ENCODE measurements around the gene DBT.
A peak's percentile ranks its signal among the peaks of the same experiment; 100 is the strongest.
"Not testable (repeated sequence)": the region's sequence is repeated elsewhere in the genome, so short reads cannot be mapped to it uniquely, and the experiment has no call there.

The DBT gene

DNA sequence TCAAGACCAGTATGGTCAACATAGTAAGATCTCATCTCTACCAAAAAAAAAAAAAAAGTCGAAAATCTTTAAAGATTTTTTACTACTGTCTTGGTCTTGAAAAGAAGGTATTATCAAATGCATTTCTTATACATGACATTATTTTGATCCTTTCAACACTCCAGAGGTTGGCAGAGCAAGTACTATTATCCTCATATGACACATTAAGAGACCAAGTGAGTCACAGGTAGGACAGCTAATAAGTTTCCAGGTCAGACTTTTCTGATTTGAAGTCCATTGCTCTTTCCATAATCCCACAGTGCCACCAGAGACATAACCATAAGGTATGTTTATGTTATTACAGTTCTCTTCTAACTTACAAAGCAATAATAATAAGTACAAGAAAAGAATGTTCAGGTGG, 15.2 kb downstream of the DBT start:
- ATAC-seq (ENCODE audit: low read depth): no peak
- no peak overlapping the region for H3K4me3 Mint-ChIP-seq
- peaks cover 25% of the 10 kb centered on the region for H3K36me3 Mint-ChIP-seq
- no peak overlapping the region for H3K27ac Mint-ChIP-seq
- no peaks in the 10 kb centered on the region for H3K27me3 Mint-ChIP-seq
- peaks cover 4% of the 10 kb centered on the region for H3K4me1 Mint-ChIP-seq
- no peak for DNase-seq (ENCODE audit: low spot score in 2 of 2)
- no peaks in the 10 kb centered on the region for H3K9me3 Mint-ChIP-seq

- not testable (repeated sequence) for H3K9me3 Mint-ChIP-seq; H3K4me1 Mint-ChIP-seq; H3K4me3 Mint-ChIP-seq; H3K27ac Mint-ChIP-seq; H3K27me3 Mint-ChIP-seq; ATAC-seq (ENCODE audit: low read depth); DNase-seq (ENCODE audit: low spot score in 2 of 2)
- peaks cover 22% of the 10 kb centered on the region for H3K36me3 Mint-ChIP-seq
Measured at GRCh38 chr1:100233566-100233965, 16.1 kb downstream of the DBT start.

DNA sequence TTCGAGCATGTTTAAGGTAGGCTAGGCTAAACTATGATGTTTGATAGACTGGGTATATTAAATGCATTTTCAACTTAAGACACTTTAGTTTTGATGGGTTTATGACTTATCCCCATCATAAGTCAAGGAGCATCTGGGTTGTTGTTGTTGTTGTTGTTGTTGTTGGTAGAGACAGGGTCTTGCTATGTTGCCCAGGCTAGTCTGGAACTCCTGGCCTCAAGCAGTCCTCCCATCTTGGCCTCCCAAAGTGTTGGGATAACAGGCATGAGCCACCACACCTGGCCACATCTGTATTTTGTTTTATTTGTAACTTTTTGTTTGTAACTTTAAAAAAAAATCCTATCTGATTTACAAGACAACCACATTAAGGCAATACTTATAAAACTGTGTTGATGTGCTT, 17.5 kb downstream of the DBT start:
- no peak for ATAC-seq (ENCODE audit: low read depth)
- H3K4me1 Mint-ChIP-seq: no peaks in the 10 kb centered on the region
- no peak for DNase-seq (ENCODE audit: low spot score in 2 of 2)
- H3K9me3 Mint-ChIP-seq: no peaks in the 10 kb centered on the region
- no peaks in the 10 kb centered on the region for H3K27me3 Mint-ChIP-seq
- H3K36me3 Mint-ChIP-seq: peaks cover 17% of the 10 kb centered on the region
- no peak overlapping the region for H3K4me3 Mint-ChIP-seq
- no peak overlapping the region for H3K27ac Mint-ChIP-seq

DNA sequence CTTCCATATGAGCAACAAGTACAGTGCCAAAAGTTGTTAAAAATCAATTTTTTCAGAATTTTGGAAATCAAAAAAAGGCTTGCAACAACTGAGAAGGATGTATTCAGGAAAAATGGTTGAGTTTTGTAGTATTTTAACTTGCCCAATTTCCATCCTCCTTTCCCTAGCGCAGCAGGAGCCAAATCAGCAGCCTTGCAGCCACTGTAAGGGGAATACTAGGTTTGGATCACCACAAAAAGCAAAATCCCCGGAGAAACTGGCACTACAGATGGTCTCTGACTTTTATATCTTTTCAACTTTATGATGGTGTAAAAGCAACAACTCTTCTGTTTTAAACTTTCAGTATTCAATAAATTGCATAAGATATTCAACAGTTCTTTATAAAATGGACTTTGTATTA, 17.9 kb downstream of the DBT start:
- H3K27ac Mint-ChIP-seq: no peak overlapping the region
- H3K27me3 Mint-ChIP-seq: no peaks in the 10 kb centered on the region
- H3K4me3 Mint-ChIP-seq: no peak overlapping the region
- peaks cover 17% of the 10 kb centered on the region for H3K36me3 Mint-ChIP-seq
- no peak for DNase-seq (ENCODE audit: low spot score in 2 of 2)
- no peak for ATAC-seq (ENCODE audit: low read depth)
- no peaks in the 10 kb centered on the region for H3K4me1 Mint-ChIP-seq
- no peaks in the 10 kb centered on the region for H3K9me3 Mint-ChIP-seq

DNA sequence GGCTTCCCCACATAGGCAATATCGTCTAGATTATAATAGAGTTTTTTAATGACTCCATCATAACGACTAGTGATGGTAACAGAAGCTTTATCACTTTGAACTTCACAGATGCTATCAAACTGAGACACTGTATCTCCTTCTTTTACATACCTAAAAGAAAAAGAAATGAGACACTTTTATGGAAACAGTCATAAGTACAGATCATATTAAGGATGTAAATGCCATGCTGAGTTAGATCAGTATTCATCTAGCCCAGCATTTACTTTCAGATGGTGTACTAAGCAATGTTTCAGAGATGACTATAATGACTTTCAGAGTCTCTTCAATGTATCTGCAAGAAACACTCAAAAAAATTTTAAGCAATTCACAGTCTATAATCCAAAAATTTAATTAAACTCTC, 18.9 kb downstream of the DBT start:
- ATAC-seq (ENCODE audit: low read depth): no peak
- H3K4me1 Mint-ChIP-seq: no peaks in the 10 kb centered on the region

GRCh38 chr1:100229681-100230443, 19.8 kb downstream of the DBT start:
- no peak overlapping the region for H3K4me3 Mint-ChIP-seq
- H3K27me3 Mint-ChIP-seq: no peaks in the 10 kb centered on the region
- ATAC-seq (ENCODE audit: low read depth) (no peak), DNase-seq (ENCODE audit: low spot score in 2 of 2) (no peak)
- H3K36me3 Mint-ChIP-seq: peaks cover 17% of the 10 kb centered on the region
- no peaks in the 10 kb centered on the region for H3K4me1 Mint-ChIP-seq
- H3K9me3 Mint-ChIP-seq: no peaks in the 10 kb centered on the region
- peak overlapping the region; percentile 51 for H3K27ac Mint-ChIP-seq

More for the DNA sequence above, 18.9 kb downstream of the DBT start:
- no peak overlapping the region for H3K4me3 Mint-ChIP-seq
- H3K36me3 Mint-ChIP-seq: peaks cover 17% of the 10 kb centered on the region
- H3K27me3 Mint-ChIP-seq: no peaks in the 10 kb centered on the region
- H3K9me3 Mint-ChIP-seq: no peaks in the 10 kb centered on the region
- H3K27ac Mint-ChIP-seq: peak overlapping the region; percentile 51
- DNase-seq (ENCODE audit: low spot score in 2 of 2): no peak

- H3K36me3 Mint-ChIP-seq: peaks cover 5% of the 10 kb centered on the region
- ATAC-seq (ENCODE audit: low read depth) (no peak), DNase-seq (ENCODE audit: low spot score in 2 of 2) (no peak)
- no peaks in the 10 kb centered on the region for H3K27me3 Mint-ChIP-seq
- no peak overlapping the region for H3K4me3 Mint-ChIP-seq
- H3K27ac Mint-ChIP-seq: no peak overlapping the region
- no peaks in the 10 kb centered on the region for H3K9me3 Mint-ChIP-seq
- H3K4me1 Mint-ChIP-seq: no peaks in the 10 kb centered on the region
Measured at GRCh38 chr1:100222428-100222827, 27.2 kb downstream of the DBT start.

GRCh38 chr1:100219883-100220282, 29.8 kb downstream of the DBT start:
- Mint-ChIP-seq H3K9me3 (no peaks in the 10 kb centered on the region), H3K4me3 (no peak overlapping the region), H3K4me1 (no peaks in the 10 kb centered on the region), H3K27ac (no peak overlapping the region), H3K27me3 (no peaks in the 10 kb centered on the region), H3K36me3 (peaks cover 7% of the 10 kb centered on the region)
- no peak for ATAC-seq (ENCODE audit: low read depth)
- DNase-seq (ENCODE audit: low spot score in 2 of 2): no peak

- Mint-ChIP-seq H3K27ac (no peak overlapping the region), H3K4me3 (no peak overlapping the region), H3K4me1 (no peaks in the 10 kb centered on the region), H3K36me3 (peaks cover 7% of the 10 kb centered on the region), H3K9me3 (no peaks in the 10 kb centered on the region), H3K27me3 (no peaks in the 10 kb centered on the region)
- DNase-seq (ENCODE audit: low spot score in 2 of 2): no peak
- no peak for ATAC-seq (ENCODE audit: low read depth)
Measured at GRCh38 chr1:100219457-100219856, 30.2 kb downstream of the DBT start.

- DNase-seq (ENCODE audit: low spot score in 2 of 2) (no peak), ATAC-seq (ENCODE audit: low read depth) (no peak)
- Mint-ChIP-seq H3K4me1 (no peaks in the 10 kb centered on the region), H3K36me3 (peaks cover 12% of the 10 kb centered on the region), H3K27ac (no peak overlapping the region), H3K9me3 (no peaks in the 10 kb centered on the region), H3K4me3 (no peak overlapping the region), H3K27me3 (no peaks in the 10 kb centered on the region)
Measured at GRCh38 chr1:100217834-100218233, 31.8 kb downstream of the DBT start.

GRCh38 chr1:100215101-100215500, 34.5 kb downstream of the DBT start:
- Mint-ChIP-seq H3K9me3 (no peaks in the 10 kb centered on the region), H3K27ac (no peak overlapping the region), H3K4me3 (no peak overlapping the region), H3K36me3 (peaks cover 20% of the 10 kb centered on the region), H3K27me3 (no peaks in the 10 kb centered on the region), H3K4me1 (no peaks in the 10 kb centered on the region)
- ATAC-seq (ENCODE audit: low read depth): no peak
- DNase-seq (ENCODE audit: low spot score in 2 of 2): no peak

DNA sequence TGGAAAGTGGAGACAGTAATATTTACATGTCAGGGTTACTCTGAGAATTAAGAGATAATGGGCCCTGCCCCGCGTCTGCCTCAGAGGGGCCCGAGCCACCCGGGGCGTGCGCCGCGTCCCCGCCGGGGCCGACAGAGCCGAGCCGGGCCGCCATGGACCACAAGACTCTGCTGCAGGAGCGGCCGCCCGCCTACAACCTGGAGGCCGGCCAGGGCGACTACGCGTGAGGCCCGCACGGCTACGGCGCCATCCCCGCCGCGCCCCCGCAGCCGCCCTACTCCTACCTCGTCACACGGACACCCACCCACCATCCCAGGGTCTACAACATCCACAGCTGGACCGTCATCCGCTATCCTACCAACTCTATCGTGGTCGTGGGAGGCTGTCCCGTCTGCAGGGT, 36.5 kb downstream of the DBT start:
- Mint-ChIP-seq H3K27me3 (no peaks in the 10 kb centered on the region), H3K4me3 (no peak overlapping the region), H3K36me3 (peaks cover 19% of the 10 kb centered on the region), H3K4me1 (no peaks in the 10 kb centered on the region), H3K27ac (no peak overlapping the region), H3K9me3 (no peaks in the 10 kb centered on the region)
- no peak for ATAC-seq (ENCODE audit: low read depth)
- no peak for DNase-seq (ENCODE audit: low spot score in 2 of 2)

- Mint-ChIP-seq H3K27me3 (no peaks in the 10 kb centered on the region), H3K27ac (no peak overlapping the region), H3K36me3 (peaks cover 46% of the 10 kb centered on the region), H3K4me1 (no peaks in the 10 kb centered on the region), H3K9me3 (peaks cover 5% of the 10 kb centered on the region), H3K4me3 (no peak overlapping the region)
- ATAC-seq (ENCODE audit: low read depth) (no peak), DNase-seq (ENCODE audit: low spot score in 2 of 2) (no peak)
Measured at GRCh38 chr1:100206301-100206700, 43.3 kb downstream of the DBT start.

DNA sequence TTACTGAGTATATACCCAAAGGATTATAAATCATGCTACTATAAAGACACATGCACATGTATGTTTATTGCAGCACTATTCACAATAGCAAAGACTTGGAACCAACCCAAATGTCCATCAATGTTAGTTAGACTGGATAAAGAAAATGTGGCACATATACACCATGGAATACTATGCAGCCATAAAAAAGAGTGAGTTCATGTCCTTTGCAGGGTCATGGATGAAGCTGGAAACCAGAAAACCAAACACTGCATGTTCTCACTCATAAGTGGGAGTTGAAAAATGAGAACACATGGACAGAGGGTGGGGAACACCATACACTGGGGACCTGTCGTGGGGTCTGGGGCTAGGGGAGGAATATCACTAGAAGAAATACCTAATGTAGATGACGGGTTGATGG, 44.0 kb downstream of the DBT start:
- not testable (repeated sequence) for H3K27me3 Mint-ChIP-seq; DNase-seq (ENCODE audit: low spot score in 2 of 2); H3K9me3 Mint-ChIP-seq; H3K27ac Mint-ChIP-seq; ATAC-seq (ENCODE audit: low read depth); H3K4me1 Mint-ChIP-seq; H3K4me3 Mint-ChIP-seq
- H3K36me3 Mint-ChIP-seq: peaks cover 50% of the 10 kb centered on the region

DNA sequence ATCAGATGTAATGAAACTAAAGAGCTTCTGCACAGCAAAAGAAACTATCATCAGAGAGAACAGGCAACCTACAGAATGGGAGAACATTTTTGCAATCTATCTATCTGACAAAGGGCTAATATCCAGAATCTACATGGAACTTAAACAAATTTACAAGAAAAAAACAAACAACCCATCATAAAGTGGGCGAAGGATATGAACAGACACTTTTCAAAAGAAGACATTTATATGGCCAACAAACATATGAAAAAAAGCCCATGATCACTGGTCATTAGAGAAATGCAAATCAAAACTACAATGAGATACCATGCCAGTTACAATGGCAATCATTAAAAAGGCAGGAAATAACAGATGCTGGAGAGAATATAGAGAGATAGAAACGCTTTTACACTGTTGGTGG, 44.5 kb downstream of the DBT start:
- DNase-seq (ENCODE audit: low spot score in 2 of 2); H3K9me3 Mint-ChIP-seq; H3K4me3 Mint-ChIP-seq; ATAC-seq (ENCODE audit: low read depth); H3K27me3 Mint-ChIP-seq; H3K4me1 Mint-ChIP-seq: not testable (repeated sequence)
- H3K27ac Mint-ChIP-seq: peak overlapping the region; percentile 24
- peaks cover 51% of the 10 kb centered on the region for H3K36me3 Mint-ChIP-seq

All from memory B cell (primary cell).